ENCODE data around the gene ME1. TPM values are rescaled to one million over a fixed set of nuclear protein-coding genes. Genes with fewer than 3 reads are reported as not detected.

ME1 gene
- total RNA-seq, 2 donors from 2014 or later, result 13.8 to 22.9 TPM

- ATAC-seq (ENCODE audit: insufficient number of reproducible peaks, low FRiP score, low read depth) (no peak), DNase-seq (ENCODE audit: low spot score) (no peak)
- H3K27me3 ChIP-seq (replicated peaks; ENCODE audit: insufficient read depth), result no peaks in the 10 kb centered on the region
- H3K9me3 ChIP-seq, result no peaks in the 10 kb centered on the region
- TF ChIP-seq CTCF (IDR thresholded peaks at IDR 0.05), result no peak
- peaks cover 0 to 8% of the 10 kb centered on the region in 2 donors for H3K4me1 ChIP-seq (ENCODE audit: control insufficient read depth in 1 of 2, low read depth in 2 of 2)
- H3K4me3 ChIP-seq, result no peak overlapping the region
- no peaks in the 10 kb centered on the region for H3K36me3 ChIP-seq
- H3K27ac ChIP-seq, result no peak overlapping the region
Observed at GRCh38 chr6:83185096-83185495, 245.8 kb downstream of the ME1 start.

- peak; percentile 56 for ATAC-seq (ENCODE audit: insufficient number of reproducible peaks, low FRiP score, low read depth)
- peaks cover 0 to 8% of the 10 kb centered on the region in 2 donors for H3K4me1 ChIP-seq (ENCODE audit: control insufficient read depth in 1 of 2, low read depth in 2 of 2)
- no peaks in the 10 kb centered on the region for H3K9me3 ChIP-seq
- no peaks in the 10 kb centered on the region for H3K36me3 ChIP-seq
- H3K4me3 ChIP-seq, result no peak overlapping the region
- no peak for TF ChIP-seq CTCF (IDR thresholded peaks at IDR 0.05)
- DNase-seq (ENCODE audit: low spot score), result no peak
- H3K27ac ChIP-seq, result no peak overlapping the region
- H3K27me3 ChIP-seq (replicated peaks; ENCODE audit: insufficient read depth), result no peaks in the 10 kb centered on the region
Observed at GRCh38 chr6:83183082-83183828, 247.6 kb downstream of the ME1 start.

GRCh38 chr6:83182114-83182513, 248.7 kb downstream of the ME1 start:
- TF ChIP-seq CTCF (IDR thresholded peaks at IDR 0.05), result no peak
- DNase-seq (ENCODE audit: low spot score) (no peak), ATAC-seq (ENCODE audit: insufficient number of reproducible peaks, low FRiP score, low read depth) (no peak)
- H3K4me1 ChIP-seq (ENCODE audit: control insufficient read depth in 1 of 2, low read depth in 2 of 2), result peaks cover 0 to 8% of the 10 kb centered on the region in 2 donors
- no peaks in the 10 kb centered on the region for H3K27me3 ChIP-seq (replicated peaks; ENCODE audit: insufficient read depth)
- H3K36me3 ChIP-seq, result no peaks in the 10 kb centered on the region
- no peaks in the 10 kb centered on the region for H3K9me3 ChIP-seq
- no peak overlapping the region for H3K4me3 ChIP-seq
- H3K27ac ChIP-seq, result no peak overlapping the region

- no peak overlapping the region for H3K4me3 ChIP-seq
- no peaks in the 10 kb centered on the region for H3K36me3 ChIP-seq
- DNase-seq (ENCODE audit: low spot score) (no peak), ATAC-seq (ENCODE audit: insufficient number of reproducible peaks, low FRiP score, low read depth) (no peak)
- no peaks in the 10 kb centered on the region for H3K27me3 ChIP-seq (replicated peaks; ENCODE audit: insufficient read depth)
- H3K4me1 ChIP-seq (ENCODE audit: control insufficient read depth in 1 of 2, low read depth in 2 of 2), result peaks cover 0 to 8% of the 10 kb centered on the region in 2 donors
- no peak overlapping the region for H3K27ac ChIP-seq
- H3K9me3 ChIP-seq, result no peaks in the 10 kb centered on the region
- TF ChIP-seq CTCF (IDR thresholded peaks at IDR 0.05), result no peak
Observed at GRCh38 chr6:83180426-83180950, 250.4 kb downstream of the ME1 start.

GRCh38 chr6:83176246-83176645, 254.6 kb downstream of the ME1 start:
- H3K9me3 ChIP-seq, result no peaks in the 10 kb centered on the region
- H3K4me3 ChIP-seq, result no peak overlapping the region
- DNase-seq (ENCODE audit: low spot score) (no peak), ATAC-seq (ENCODE audit: insufficient number of reproducible peaks, low FRiP score, low read depth) (no peak)
- H3K27ac ChIP-seq, result no peak overlapping the region
- no peaks in the 10 kb centered on the region for H3K27me3 ChIP-seq (replicated peaks; ENCODE audit: insufficient read depth)
- no peaks in the 10 kb centered on the region for H3K4me1 ChIP-seq (ENCODE audit: control insufficient read depth in 1 of 2, low read depth in 2 of 2)
- H3K36me3 ChIP-seq, result peaks cover 25% of the 10 kb centered on the region
- TF ChIP-seq CTCF (IDR thresholded peaks at IDR 0.05), result no peak
